IPS-20b (cell line): Measurements from ENCODE around the gene ADCY3.

Source experiments
- H3K27ac ChIP-seq: one replicate; pipeline ENCODE4 v1.5.1; 2013; ENCODE audit warnings: low read length
- H3K27me3 ChIP-seq: 2 replicates; pipeline ENCODE4 v1.6.1; 2013; ENCODE audit warnings: mild to moderate bottlenecking, low read length, inconsistent platforms; ENCODE audit not compliant: insufficient read depth
- H3K36me3 ChIP-seq: 2 replicates; pipeline ENCODE4 v1.6.1; 2013; ENCODE audit warnings: low read depth, mild to moderate bottlenecking, inconsistent platforms, low read length, moderate library complexity; ENCODE audit not compliant: insufficient read depth
- H3K4me1 ChIP-seq: 2 replicates; pipeline ENCODE4 v1.6.1; 2013; ENCODE audit warnings: mild to moderate bottlenecking, control low read depth, inconsistent platforms, low read length, moderate library complexity; ENCODE audit not compliant: insufficient read depth
- H3K4me3 ChIP-seq: 2 replicates; pipeline ENCODE4 v1.5.1; 2013; ENCODE audit warnings: mild to moderate bottlenecking, low read length, inconsistent platforms
- H3K9ac ChIP-seq: 2 replicates; pipeline ENCODE4 v1.6.1; 2013; ENCODE audit warnings: low read depth, mild to moderate bottlenecking, inconsistent platforms, low read length, moderate library complexity
- H3K9me3 ChIP-seq: 2 replicates; pipeline ENCODE4 v1.6.1; 2013; ENCODE audit warnings: mild to moderate bottlenecking, low read depth, low read length, inconsistent platforms; ENCODE audit not compliant: insufficient read depth

The ADCY3 gene

GRCh38 chr2:24899361-24899910 is 20.6 kb downstream of the ADCY3 start:
- no peaks in the 10 kb centered on the region for H3K27me3 ChIP-seq
- peaks cover 10% of the 10 kb centered on the region; the same call in 1 of the 2 replicates for H3K36me3 ChIP-seq
- H3K27ac ChIP-seq = no peak overlapping the region
- no peak overlapping the region for H3K4me3 ChIP-seq
- H3K9ac ChIP-seq = no peak overlapping the region
- peaks cover 23% of the 10 kb centered on the region; the same call in 1 of the 2 replicates for H3K9me3 ChIP-seq
- peaks cover 7% of the 10 kb centered on the region; the same call in 1 of the 2 replicates for H3K4me1 ChIP-seq

GRCh38 chr2:24898122-24899109 is 21.6 kb downstream of the ADCY3 start:
- no peak overlapping the region for H3K27ac ChIP-seq
- no peak overlapping the region; the same call in 1 of the 2 replicates for H3K9ac ChIP-seq
- peaks cover 10% of the 10 kb centered on the region; the same call in 1 of the 2 replicates for H3K36me3 ChIP-seq
- H3K4me1 ChIP-seq = peaks cover 4% of the 10 kb centered on the region; the same call in 1 of the 2 replicates
- no peak overlapping the region for H3K4me3 ChIP-seq
- H3K9me3 ChIP-seq = peaks cover 29% of the 10 kb centered on the region; the same call in 1 of the 2 replicates
- no peaks in the 10 kb centered on the region for H3K27me3 ChIP-seq

- H3K9me3 ChIP-seq = peaks cover 29% of the 10 kb centered on the region; the same call in 1 of the 2 replicates
- H3K27ac ChIP-seq = no peak overlapping the region
- H3K4me1 ChIP-seq = peaks cover 4% of the 10 kb centered on the region; the same call in 1 of the 2 replicates
- no peak overlapping the region for H3K9ac ChIP-seq
- H3K27me3 ChIP-seq = no peaks in the 10 kb centered on the region
- H3K36me3 ChIP-seq = peaks cover 10% of the 10 kb centered on the region; the same call in 1 of the 2 replicates
- H3K4me3 ChIP-seq = no peak overlapping the region
Measured at GRCh38 chr2:24894750-24895149, 25.3 kb downstream of the ADCY3 start.

GRCh38 chr2:24893934-24894333 is 26.1 kb downstream of the ADCY3 start:
- Histone ChIP-seq H3K36me3 (peaks cover 10% of the 10 kb centered on the region; the same call in 1 of the 2 replicates), H3K9me3 (peaks cover 29% of the 10 kb centered on the region; the same call in 1 of the 2 replicates), H3K27ac (no peak overlapping the region), H3K27me3 (no peaks in the 10 kb centered on the region), H3K4me3 (no peak overlapping the region), H3K9ac (no peak overlapping the region), H3K4me1 (peaks cover 3% of the 10 kb centered on the region; the same call in 1 of the 2 replicates)

GRCh38 chr2:24892928-24893327 is 27.1 kb downstream of the ADCY3 start:
- Histone ChIP-seq H3K4me1 (no peaks in the 10 kb centered on the region), H3K36me3 (peaks cover 10% of the 10 kb centered on the region; the same call in 1 of the 2 replicates), H3K9ac (no peak overlapping the region), H3K27me3 (no peaks in the 10 kb centered on the region), H3K27ac (no peak overlapping the region), H3K4me3 (no peak overlapping the region), H3K9me3 (peaks cover 29% of the 10 kb centered on the region; the same call in 1 of the 2 replicates)

GRCh38 chr2:24891201-24891600 is 28.8 kb downstream of the ADCY3 start:
- Histone ChIP-seq H3K36me3 (no peaks in the 10 kb centered on the region), H3K27ac (no peak overlapping the region), H3K9ac (no peak overlapping the region), H3K4me1 (no peaks in the 10 kb centered on the region), H3K27me3 (no peaks in the 10 kb centered on the region), H3K4me3 (no peak overlapping the region), H3K9me3 (peaks cover 20% of the 10 kb centered on the region; the same call in 1 of the 2 replicates)

GRCh38 chr2:24889221-24889620 is 30.8 kb downstream of the ADCY3 start:
- H3K4me3 ChIP-seq = no peak overlapping the region
- H3K27ac ChIP-seq = no peak overlapping the region
- no peak overlapping the region for H3K9ac ChIP-seq
- H3K4me1 ChIP-seq = no peaks in the 10 kb centered on the region; the same call in 1 of the 2 replicates
- H3K36me3 ChIP-seq = no peaks in the 10 kb centered on the region
- peaks cover 4% of the 10 kb centered on the region; the same call in 1 of the 2 replicates for H3K9me3 ChIP-seq
- H3K27me3 ChIP-seq = no peaks in the 10 kb centered on the region

GRCh38 chr2:24888177-24888576 is 31.9 kb downstream of the ADCY3 start:
- Histone ChIP-seq H3K36me3 (no peaks in the 10 kb centered on the region), H3K27me3 (no peaks in the 10 kb centered on the region), H3K9me3 (no peaks in the 10 kb centered on the region), H3K9ac (no peak overlapping the region), H3K4me3 (no peak overlapping the region), H3K27ac (no peak overlapping the region), H3K4me1 (no peaks in the 10 kb centered on the region; the same call in 1 of the 2 replicates)

GRCh38 chr2:24887307-24887874 is 32.6 kb downstream of the ADCY3 start:
- H3K4me3 ChIP-seq = no peak overlapping the region
- no peaks in the 10 kb centered on the region; the same call in 1 of the 2 replicates for H3K4me1 ChIP-seq
- no peaks in the 10 kb centered on the region for H3K36me3 ChIP-seq
- no peaks in the 10 kb centered on the region for H3K9me3 ChIP-seq
- no peaks in the 10 kb centered on the region for H3K27me3 ChIP-seq
- H3K9ac ChIP-seq = no peak overlapping the region
- no peak overlapping the region for H3K27ac ChIP-seq

- Histone ChIP-seq H3K9me3 (no peaks in the 10 kb centered on the region), H3K4me1 (no peaks in the 10 kb centered on the region; the same call in 1 of the 2 replicates), H3K9ac (no peak overlapping the region), H3K36me3 (no peaks in the 10 kb centered on the region), H3K4me3 (no peak overlapping the region), H3K27ac (no peak overlapping the region), H3K27me3 (no peaks in the 10 kb centered on the region)
Measured at GRCh38 chr2:24886691-24887304, 33.2 kb downstream of the ADCY3 start.

- H3K9ac ChIP-seq = no peak overlapping the region
- H3K4me1 ChIP-seq = no peaks in the 10 kb centered on the region; the same call in 1 of the 2 replicates
- no peak overlapping the region for H3K4me3 ChIP-seq
- H3K9me3 ChIP-seq = no peaks in the 10 kb centered on the region
- no peaks in the 10 kb centered on the region for H3K36me3 ChIP-seq
- H3K27ac ChIP-seq = no peak overlapping the region
- no peaks in the 10 kb centered on the region for H3K27me3 ChIP-seq
Measured at GRCh38 chr2:24886126-24886501, 33.9 kb downstream of the ADCY3 start.
